Peyer's patch (tissue), 4 donors: Measurements from ENCODE around the gene MAN1A2. TPM values are rescaled to one million over a fixed set of nuclear protein-coding genes. Genes with fewer than 3 reads are reported as not detected.

Experiments used
- DNase-seq, 3 donors: peaks; one replicate each; pipeline ENCODE4 v3.0.0-alpha.2; 2017 to 2019
- H3K27ac ChIP-seq, 4 donors: fragments of 200-600 bp; sonication (generic); one replicate each; pipeline ENCODE4 v1.5.1; 2016 to 2019
- H3K27me3 ChIP-seq, 2 donors: fragments of 200-600 bp; sonication (generic); one replicate each; pipeline ENCODE4 v1.5.1; 2019
- H3K36me3 ChIP-seq, 3 donors: fragments of 200-600 bp; sonication (generic); one replicate each; pipeline ENCODE4 v1.5.1; 2016 to 2019
- H3K4me1 ChIP-seq, 4 donors: fragments of 200-600 bp; sonication (generic); one replicate each; pipeline ENCODE4 v1.5.1; 2016 to 2019
- H3K4me3 ChIP-seq, 4 donors: fragments of 200-600 bp; sonication (generic); 1 replicate in 3 of 4; 2 replicates in 1 of 4; pipeline ENCODE4 v1.5.1; 2016 to 2019; ENCODE audit warnings: mild to moderate bottlenecking in 1 of 4
- H3K9me3 ChIP-seq, 4 donors: fragments of 200-600 bp; sonication (generic); one replicate each; pipeline ENCODE4 v1.5.1; 2016 to 2019; ENCODE audit warnings: mild to moderate bottlenecking in 1 of 4
- CTCF ChIP-seq, 6 experiments: fragments of 450-650 bp in 4 of 6; fragments of 200-600 bp in 2 of 6; sonication (generic) in 1 of 6; IDR thresholded peaks; one replicate each; pipeline ENCODE4 v1.5.1; 2017 to 2019; ENCODE audit warnings: antibody characterized with exemption in 6 of 6, mild to moderate bottlenecking in 3 of 6, moderate library complexity in 1 of 6
- POLR2A ChIP-seq, 2 donors: fragments of 450-650 bp; IDR thresholded peaks; one replicate each; pipeline ENCODE4 v1.5.1; 2017; ENCODE audit warnings: antibody characterized with exemption in 2 of 2, mild to moderate bottlenecking in 2 of 2, moderate library complexity in 2 of 2
- total RNA-seq, 4 donors: library from RNA; depleted of rRNA; stranded (reverse); fragments of >200 nt; gene quantifications; one replicate each; pipeline ENCODE4 v1.1.0, GENCODE V29; 2016

The MAN1A2 gene
- total RNA-seq, 4 donors from 2014 or later = 43.2 to 53.8 (median 49.4) TPM

- Histone ChIP-seq H3K4me1 (no peaks in the 10 kb centered on the region), H3K27me3 (no peaks in the 10 kb centered on the region), H3K36me3 (peaks cover 0 to 3% (median 0%) of the 10 kb centered on the region in 3 donors), H3K27ac (no peak overlapping the region), H3K4me3 (no peak overlapping the region), H3K9me3 (no peaks in the 10 kb centered on the region)
- no peak for DNase-seq
- no peak for TF ChIP-seq CTCF (IDR thresholded peaks at IDR 0.05)
- no peak for TF ChIP-seq POLR2A (IDR thresholded peaks at IDR 0.05)
Measured at GRCh38 chr1:117401761-117402160, 34.5 kb downstream of the MAN1A2 start.

DNA sequence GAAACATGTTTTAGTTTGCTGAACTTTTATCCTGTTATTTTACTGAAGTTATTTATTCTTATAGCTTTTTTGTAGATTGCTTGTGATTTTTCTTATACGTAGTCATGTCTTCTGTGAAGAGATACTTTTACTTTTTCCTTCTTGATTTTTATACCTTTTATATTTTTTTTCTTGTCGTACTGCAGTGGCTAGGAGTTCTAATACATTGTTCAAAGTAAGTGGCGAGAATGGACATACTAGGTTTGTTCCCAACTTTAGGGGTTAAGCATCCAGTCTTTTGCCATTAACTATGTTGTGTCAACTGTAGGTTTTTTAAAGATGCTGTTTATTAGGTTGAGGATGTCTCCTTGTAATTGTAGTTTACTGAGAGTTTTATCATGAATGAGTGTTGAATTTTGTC, 36.3 kb downstream of the MAN1A2 start:
- Histone ChIP-seq H3K27ac (no peak overlapping the region), H3K36me3 (peaks cover 0 to 3% (median 0%) of the 10 kb centered on the region in 3 donors), H3K9me3 (no peaks in the 10 kb centered on the region), H3K27me3 (no peaks in the 10 kb centered on the region), H3K4me1 (no peaks in the 10 kb centered on the region), H3K4me3 (no peak overlapping the region)
- TF ChIP-seq CTCF (IDR thresholded peaks at IDR 0.05) (no peak), POLR2A (IDR thresholded peaks at IDR 0.05) (no peak)
- no peak for DNase-seq

GRCh38 chr1:117405042-117405441, 37.8 kb downstream of the MAN1A2 start:
- TF ChIP-seq POLR2A (IDR thresholded peaks at IDR 0.05) (no peak), CTCF (IDR thresholded peaks at IDR 0.05) (no peak)
- Histone ChIP-seq H3K4me3 (no peak overlapping the region), H3K27ac (no peak overlapping the region), H3K9me3 (no peaks in the 10 kb centered on the region), H3K4me1 (no peaks in the 10 kb centered on the region), H3K27me3 (no peaks in the 10 kb centered on the region), H3K36me3 (peaks cover 0 to 3% (median 0%) of the 10 kb centered on the region in 3 donors)
- DNase-seq = no peak

GRCh38 chr1:117412472-117412871, 45.2 kb downstream of the MAN1A2 start:
- Histone ChIP-seq H3K27me3 (no peaks in the 10 kb centered on the region), H3K4me1 (no peaks in the 10 kb centered on the region), H3K4me3 (no peak overlapping the region), H3K9me3 (no peaks in the 10 kb centered on the region), H3K27ac (no peak overlapping the region), H3K36me3 (peaks cover 0 to 6% (median 0%) of the 10 kb centered on the region in 3 donors)
- TF ChIP-seq CTCF (IDR thresholded peaks at IDR 0.05) (no peak), POLR2A (IDR thresholded peaks at IDR 0.05) (no peak)
- no peak for DNase-seq

GRCh38 chr1:117413412-117413811, 46.2 kb downstream of the MAN1A2 start:
- Histone ChIP-seq H3K9me3 (no peaks in the 10 kb centered on the region), H3K4me3 (no peak overlapping the region), H3K36me3 (peaks cover 0 to 11% (median 0%) of the 10 kb centered on the region in 3 donors), H3K27me3 (no peaks in the 10 kb centered on the region), H3K4me1 (no peaks in the 10 kb centered on the region), H3K27ac (no peak overlapping the region)
- DNase-seq = no peak
- TF ChIP-seq CTCF (IDR thresholded peaks at IDR 0.05) (no peak), POLR2A (IDR thresholded peaks at IDR 0.05) (no peak)

GRCh38 chr1:117414943-117415342, 47.7 kb downstream of the MAN1A2 start:
- no peak for DNase-seq
- TF ChIP-seq CTCF (IDR thresholded peaks at IDR 0.05) = no peak
- TF ChIP-seq POLR2A (IDR thresholded peaks at IDR 0.05) = no peak
- H3K27ac ChIP-seq = no peak overlapping the region

More at GRCh38 chr1:117414943-117415342, 47.7 kb downstream of the MAN1A2 start:
- no peak overlapping the region for H3K4me3 ChIP-seq
- H3K4me1 ChIP-seq = no peaks in the 10 kb centered on the region
- no peaks in the 10 kb centered on the region for H3K27me3 ChIP-seq
- no peaks in the 10 kb centered on the region for H3K9me3 ChIP-seq
- peaks cover 0 to 11% (median 0%) of the 10 kb centered on the region in 3 donors for H3K36me3 ChIP-seq
